ENCODE measurements around the gene FSCN2. TPM values are rescaled to one million over a fixed set of nuclear protein-coding genes. Genes with fewer than 3 reads are reported as not detected.

Gene FSCN2
- polyA plus RNA-seq, 1 donor (not counting 4 experiments of a cell fraction or from before 2014, with no cell fraction given): not detected

- H3K9me1 ChIP-seq (ENCODE audit: control insufficient read depth, extremely low read depth, insufficient read depth, low read length): no peaks in the 10 kb centered on the region
- dilution Hi-C loops (cut with MboI; ENCODE audit: extremely low pct_ligation_motif_present, low sequenced_read_pairs): no loop called here
- peak overlapping the region; percentile 90 for H2AFZ ChIP-seq (ENCODE audit: control insufficient read depth, low read length)
- FAIRE-seq: no peak
- no peaks in the 10 kb centered on the region for H3K36me3 ChIP-seq (ENCODE audit: control insufficient read depth in 2 of 2, extremely low read depth in 1 of 2, insufficient read depth in 2 of 2, low read length in 2 of 2)
- H3K9me3 ChIP-seq (ENCODE audit: control insufficient read depth, low read depth, low read length): no peaks in the 10 kb centered on the region
- TF ChIP-seq EZH2 (IDR thresholded peaks at IDR 0.05; ENCODE audit: low read length) (no peak), CTCF (optimal IDR thresholded peaks at IDR 0.05 in 1 of 3, IDR thresholded peaks at IDR 0.05 in 1 of 3, conservative IDR thresholded peaks at IDR 0.05 in 1 of 3; ENCODE audit: extremely low read depth in 1 of 3, insufficient read depth in 2 of 3, low read length in 3 of 3) (peak; percentile 66 to 88 (median 80))
- no peak for DNase-seq (ENCODE audit: low read depth, low spot score)
- no peak overlapping the region for H3K27ac ChIP-seq (ENCODE audit: control insufficient read depth, insufficient read depth, low read length)
- H3K4me3 ChIP-seq (ENCODE audit: control insufficient read depth in 2 of 3, extremely low read depth in 1 of 3, insufficient read depth in 2 of 3, low read depth in 1 of 3, low read length in 3 of 3): peak overlapping the region; percentile 17 to 51 (median 42)
- H3K79me2 ChIP-seq (ENCODE audit: control insufficient read depth, insufficient read depth, low read length): no peaks in the 10 kb centered on the region
- H3K4me1 ChIP-seq (ENCODE audit: control insufficient read depth, extremely low read depth, insufficient read depth, low read length): peaks cover 4% of the 10 kb centered on the region
- H3K27me3 ChIP-seq (ENCODE audit: control insufficient read depth, extremely low read depth, insufficient read depth, low read length): peaks cover 26% of the 10 kb centered on the region
- H3K9ac ChIP-seq (ENCODE audit: control insufficient read depth, extremely low read depth, insufficient read depth, low read length): peak overlapping the region; percentile 28
- no peaks in the 10 kb centered on the region for H4K20me1 ChIP-seq (ENCODE audit: control insufficient read depth, extremely low read depth, insufficient read depth, low read length)
- H3K4me2 ChIP-seq (ENCODE audit: control insufficient read depth, extremely low read depth, insufficient read depth, low read depth, low read length): peak overlapping the region; percentile 79
Measured at GRCh38 chr17:81484195-81484979, 43.8 kb upstream of the FSCN2 start.

- H3K27me3 ChIP-seq (ENCODE audit: control insufficient read depth, extremely low read depth, insufficient read depth, low read length): peaks cover 29% of the 10 kb centered on the region
- H3K27ac ChIP-seq (ENCODE audit: control insufficient read depth, insufficient read depth, low read length): no peak overlapping the region
- TF ChIP-seq CTCF (optimal IDR thresholded peaks at IDR 0.05 in 1 of 3, IDR thresholded peaks at IDR 0.05 in 1 of 3, conservative IDR thresholded peaks at IDR 0.05 in 1 of 3; ENCODE audit: extremely low read depth in 1 of 3, insufficient read depth in 2 of 3, low read length in 3 of 3) (no peak), EZH2 (IDR thresholded peaks at IDR 0.05; ENCODE audit: low read length) (no peak)
- peaks cover 4% of the 10 kb centered on the region for H3K4me1 ChIP-seq (ENCODE audit: control insufficient read depth, extremely low read depth, insufficient read depth, low read length)
- H3K36me3 ChIP-seq (ENCODE audit: control insufficient read depth in 2 of 2, extremely low read depth in 1 of 2, insufficient read depth in 2 of 2, low read length in 2 of 2): no peaks in the 10 kb centered on the region
- no peak overlapping the region for H2AFZ ChIP-seq (ENCODE audit: control insufficient read depth, low read length)
- no peak overlapping the region for H3K4me2 ChIP-seq (ENCODE audit: control insufficient read depth, extremely low read depth, insufficient read depth, low read depth, low read length)
- no peak for FAIRE-seq
- no peaks in the 10 kb centered on the region for H3K9me1 ChIP-seq (ENCODE audit: control insufficient read depth, extremely low read depth, insufficient read depth, low read length)
- no peak overlapping the region for H3K4me3 ChIP-seq (ENCODE audit: control insufficient read depth in 2 of 3, extremely low read depth in 1 of 3, insufficient read depth in 2 of 3, low read depth in 1 of 3, low read length in 3 of 3)
- no peaks in the 10 kb centered on the region for H3K9me3 ChIP-seq (ENCODE audit: control insufficient read depth, low read depth, low read length)
- no peak for DNase-seq (ENCODE audit: low read depth, low spot score)
- no peaks in the 10 kb centered on the region for H4K20me1 ChIP-seq (ENCODE audit: control insufficient read depth, extremely low read depth, insufficient read depth, low read length)
- H3K79me2 ChIP-seq (ENCODE audit: control insufficient read depth, insufficient read depth, low read length): no peaks in the 10 kb centered on the region
- dilution Hi-C loops (cut with MboI; ENCODE audit: extremely low pct_ligation_motif_present, low sequenced_read_pairs): no loop called here
- H3K9ac ChIP-seq (ENCODE audit: control insufficient read depth, extremely low read depth, insufficient read depth, low read length): no peak overlapping the region
Measured at GRCh38 chr17:81486199-81486810, 41.9 kb upstream of the FSCN2 start.
